WI38 (cell line): ENCODE measurements around the gene GUCD1.

Experiments
- H3K4me3 ChIP-seq: 2 replicates; pipeline ENCODE4 v1.5.1; 2011; ENCODE audit warnings: low read depth, mild to moderate bottlenecking, control low read depth, low read length
- CTCF ChIP-seq: IDR thresholded peaks from 2 replicates; pipeline ENCODE4 v1.5.1; 2012; ENCODE audit warnings: low read depth, mild to moderate bottlenecking, control low read depth, low read length

The GUCD1 gene

GRCh38 chr22:24502541-24502940 lies 52.4 kb downstream of the GUCD1 start:
- H3K4me3 ChIP-seq, result no peak overlapping the region
- TF ChIP-seq CTCF, result no peak

GRCh38 chr22:24502034-24502433 lies 52.9 kb downstream of the GUCD1 start:
- H3K4me3 ChIP-seq, result no peak overlapping the region
- TF ChIP-seq CTCF, result no peak

GRCh38 chr22:24501301-24502005 lies 53.5 kb downstream of the GUCD1 start:
- H3K4me3 ChIP-seq, result no peak overlapping the region

GRCh38 chr22:24500277-24500820 lies 54.6 kb downstream of the GUCD1 start:
- no peak overlapping the region for H3K4me3 ChIP-seq
- no peak for TF ChIP-seq CTCF

More at GRCh38 chr22:24501301-24502005, 53.5 kb downstream of the GUCD1 start:
- no peak for TF ChIP-seq CTCF

- H3K4me3 ChIP-seq, result no peak overlapping the region
- no peak for TF ChIP-seq CTCF
Observed at GRCh38 chr22:24499706-24500276, 55.1 kb downstream of the GUCD1 start.

- no peak overlapping the region for H3K4me3 ChIP-seq
- TF ChIP-seq CTCF, result no peak
Observed at GRCh38 chr22:24498824-24499223, 56.1 kb downstream of the GUCD1 start.

GRCh38 chr22:24497841-24498258 lies 57.1 kb downstream of the GUCD1 start:
- no peak for TF ChIP-seq CTCF

More at GRCh38 chr22:24497841-24498258, 57.1 kb downstream of the GUCD1 start:
- no peak overlapping the region for H3K4me3 ChIP-seq
